ENCODE measurements around the gene LARGE2.

The LARGE2 gene

GRCh38 chr11:45889555-45889954 is 32.9 kb upstream of the LARGE2 start (continued):
- TF ChIP-seq OSR1 (CRISPR knock-in tag; IDR thresholded peaks at IDR 0.05) = no peak
- TF ChIP-seq ZNF70 (CRISPR knock-in tag; IDR thresholded peaks at IDR 0.05) = no peak
- no peak for TF ChIP-seq PPARA (CRISPR knock-in tag; IDR thresholded peaks at IDR 0.05; ENCODE audit: borderline replicate concordance)

GRCh38 chr11:45889966-45890365 is 32.5 kb upstream of the LARGE2 start:
- ATAC-seq = no peak
- TF ChIP-seq ESRRG (CRISPR knock-in tag; IDR thresholded peaks at IDR 0.05) (no peak), ARNTL (CRISPR knock-in tag; IDR thresholded peaks at IDR 0.05; ENCODE audit: borderline replicate concordance, low read depth) (no peak), PATZ1 (CRISPR knock-in tag; IDR thresholded peaks at IDR 0.05; ENCODE audit: borderline replicate concordance) (no peak), ZC3H10 (CRISPR knock-in tag; IDR thresholded peaks at IDR 0.05) (no peak), TCF4 (CRISPR knock-in tag; IDR thresholded peaks at IDR 0.05; ENCODE audit: borderline replicate concordance) (no peak), GLIS3 (CRISPR knock-in tag; IDR thresholded peaks at IDR 0.05) (no peak), ISL1 (CRISPR knock-in tag; IDR thresholded peaks at IDR 0.05) (no peak), ZNF8 (CRISPR knock-in tag; IDR thresholded peaks at IDR 0.05) (no peak), CSRNP3 (CRISPR knock-in tag; IDR thresholded peaks at IDR 0.05) (no peak)

- TF ChIP-seq ESRRG (CRISPR knock-in tag; IDR thresholded peaks at IDR 0.05) (no peak), CSRNP3 (CRISPR knock-in tag; IDR thresholded peaks at IDR 0.05) (no peak), PPARA (CRISPR knock-in tag; IDR thresholded peaks at IDR 0.05; ENCODE audit: borderline replicate concordance) (no peak), BACH2 (CRISPR knock-in tag; IDR thresholded peaks at IDR 0.05; ENCODE audit: borderline replicate concordance) (no peak), ARNTL (CRISPR knock-in tag; IDR thresholded peaks at IDR 0.05; ENCODE audit: borderline replicate concordance, low read depth) (no peak), ISL1 (CRISPR knock-in tag; IDR thresholded peaks at IDR 0.05) (no peak), TOX (CRISPR knock-in tag; IDR thresholded peaks at IDR 0.05; ENCODE audit: borderline replicate concordance) (no peak), ZC3H10 (CRISPR knock-in tag; IDR thresholded peaks at IDR 0.05) (no peak)
- ATAC-seq = no peak
These were observed 31.4 kb upstream of the LARGE2 start for GRCh38 chr11:45890886-45891550.

GRCh38 chr11:45892856-45893255 is 29.6 kb upstream of the LARGE2 start:
- TF ChIP-seq BACH2 (CRISPR knock-in tag; IDR thresholded peaks at IDR 0.05; ENCODE audit: borderline replicate concordance) (no peak), ZFP3 (CRISPR knock-in tag; IDR thresholded peaks at IDR 0.05) (no peak), ZFP30 (CRISPR knock-in tag; IDR thresholded peaks at IDR 0.05) (no peak), ZNF70 (CRISPR knock-in tag; IDR thresholded peaks at IDR 0.05) (no peak), CREB5 (CRISPR knock-in tag; IDR thresholded peaks at IDR 0.05; ENCODE audit: low read depth) (no peak), ESRRG (CRISPR knock-in tag; IDR thresholded peaks at IDR 0.05) (no peak), SNAI2 (CRISPR knock-in tag; IDR thresholded peaks at IDR 0.05) (no peak), ARNTL (CRISPR knock-in tag; IDR thresholded peaks at IDR 0.05; ENCODE audit: borderline replicate concordance, low read depth) (no peak), POU6F1 (CRISPR knock-in tag; IDR thresholded peaks at IDR 0.05; ENCODE audit: borderline replicate concordance, low read depth) (no peak), ZNF565 (CRISPR knock-in tag; conservative IDR thresholded peaks at IDR 0.05; ENCODE audit: low read depth) (no peak), CSRNP3 (CRISPR knock-in tag; IDR thresholded peaks at IDR 0.05) (no peak), PPARA (CRISPR knock-in tag; IDR thresholded peaks at IDR 0.05; ENCODE audit: borderline replicate concordance) (no peak), ISL1 (CRISPR knock-in tag; IDR thresholded peaks at IDR 0.05) (no peak), RARB (CRISPR knock-in tag; IDR thresholded peaks at IDR 0.05) (no peak), TCF4 (CRISPR knock-in tag; IDR thresholded peaks at IDR 0.05; ENCODE audit: borderline replicate concordance) (no peak), TOX (CRISPR knock-in tag; IDR thresholded peaks at IDR 0.05; ENCODE audit: borderline replicate concordance) (no peak)
- ATAC-seq = no peak

Measured in SK-N-SH treated with all-trans-retinoic acid at 6 μM for 48 hours (cell line).